ENCODE data around the gene PCBP3.

DNA sequence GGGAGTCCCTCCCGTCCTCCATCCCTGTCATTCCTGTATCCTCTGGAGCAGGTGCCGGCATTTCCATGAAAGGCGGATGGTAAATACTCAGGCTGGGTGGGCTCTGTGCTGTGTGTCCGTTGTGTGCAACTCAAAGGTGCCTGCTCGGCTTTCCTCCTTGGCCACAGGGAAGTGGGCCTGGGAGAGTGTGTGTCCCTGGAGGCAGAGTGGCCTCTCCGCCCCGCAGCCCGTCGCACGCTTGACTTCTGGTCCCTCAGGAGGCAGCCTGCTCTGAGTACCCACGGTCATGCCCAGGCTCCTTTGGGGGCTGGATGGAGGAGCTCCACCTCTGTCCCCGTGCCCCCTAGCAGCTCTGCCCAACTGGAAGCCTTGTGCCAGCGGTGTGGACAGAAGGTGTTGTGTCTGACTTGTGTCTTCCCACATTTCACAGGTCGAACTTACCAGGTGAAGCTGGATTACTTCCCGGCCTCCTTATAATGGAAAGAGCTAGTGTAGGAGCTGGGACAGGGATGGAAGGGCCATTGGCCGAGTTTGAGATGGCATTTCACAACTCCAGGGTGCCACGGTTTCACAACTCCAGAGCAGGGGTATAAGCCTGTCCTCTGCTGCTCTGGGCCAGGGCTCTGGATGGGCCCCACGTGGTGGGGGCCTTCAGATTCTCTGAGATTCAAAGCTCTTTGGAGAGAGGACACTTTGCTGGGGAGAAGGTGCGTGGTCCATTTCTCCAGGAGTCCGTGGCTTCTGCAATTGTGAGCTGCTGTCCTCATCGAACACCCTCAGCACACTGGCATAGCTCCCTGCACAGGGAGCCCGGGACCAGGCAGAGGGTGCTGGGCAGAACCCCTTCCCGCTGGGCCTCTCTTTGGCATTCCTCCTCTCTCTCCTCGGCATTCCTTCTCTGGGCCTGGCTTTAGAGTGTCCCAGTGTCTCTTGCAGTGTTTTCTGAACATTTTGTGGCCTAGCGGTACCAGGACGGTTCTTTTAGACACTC lies 185.3 kb downstream of the PCBP3 start:
- TF ChIP-seq, protein P1, sequence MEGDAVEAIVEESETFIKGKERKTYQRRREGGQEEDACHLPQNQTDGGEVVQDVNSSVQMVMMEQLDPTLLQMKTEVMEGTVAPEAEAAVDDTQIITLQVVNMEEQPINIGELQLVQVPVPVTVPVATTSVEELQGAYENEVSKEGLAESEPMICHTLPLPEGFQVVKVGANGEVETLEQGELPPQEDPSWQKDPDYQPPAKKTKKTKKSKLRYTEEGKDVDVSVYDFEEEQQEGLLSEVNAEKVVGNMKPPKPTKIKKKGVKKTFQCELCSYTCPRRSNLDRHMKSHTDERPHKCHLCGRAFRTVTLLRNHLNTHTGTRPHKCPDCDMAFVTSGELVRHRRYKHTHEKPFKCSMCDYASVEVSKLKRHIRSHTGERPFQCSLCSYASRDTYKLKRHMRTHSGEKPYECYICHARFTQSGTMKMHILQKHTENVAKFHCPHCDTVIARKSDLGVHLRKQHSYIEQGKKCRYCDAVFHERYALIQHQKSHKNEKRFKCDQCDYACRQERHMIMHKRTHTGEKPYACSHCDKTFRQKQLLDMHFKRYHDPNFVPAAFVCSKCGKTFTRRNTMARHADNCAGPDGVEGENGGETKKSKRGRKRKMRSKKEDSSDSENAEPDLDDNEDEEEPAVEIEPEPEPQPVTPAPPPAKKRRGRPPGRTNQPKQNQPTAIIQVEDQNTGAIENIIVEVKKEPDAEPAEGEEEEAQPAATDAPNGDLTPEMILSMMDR (IDR thresholded peaks at IDR 0.05), result no peak
- TF ChIP-seq TCF7L2 (IDR thresholded peaks at IDR 0.05; ENCODE audit: low read depth, low read length), result no peak
- TF ChIP-seq SIN3A (IDR thresholded peaks at IDR 0.05; ENCODE audit: borderline replicate concordance, insufficient read depth, low read depth, low read length), result no peak
- no peak for TF ChIP-seq POLR2AphosphoS5 (IDR thresholded peaks at IDR 0.05; ENCODE audit: low read depth, low read length)
- TF ChIP-seq REST (IDR thresholded peaks at IDR 0.05; ENCODE audit: insufficient read depth in 1 of 2, low read depth in 2 of 2, low read length in 1 of 2), result no peak

Data from Panc1 (cell line).